Esophagus muscularis mucosa (tissue), 3 donors: ENCODE measurements around the gene DUS1L.

Experiments used
- CTCF ChIP-seq, 3 experiments: fragments of 200-600 bp in 2 of 3; fragments of 450-650 bp in 1 of 3; sonication (generic) in 2 of 3; IDR thresholded peaks; one replicate each; pipeline ENCODE4 v1.5.1; 2017 to 2019; ENCODE audit warnings: antibody characterized with exemption in 3 of 3, mild to moderate bottlenecking in 2 of 3, moderate library complexity in 1 of 3
- POLR2A ChIP-seq: fragments of 450-650 bp; IDR thresholded peaks from one replicate; pipeline ENCODE4 v1.6.1; 2017; ENCODE audit warnings: antibody characterized with exemption, moderate library complexity, mild to moderate bottlenecking, low read depth

- TF ChIP-seq CTCF (IDR thresholded peaks at IDR 0.05) = no peak
- TF ChIP-seq POLR2A = no peak
These were observed 47.2 kb downstream of the DUS1L start for GRCh38 chr17:82018152-82018988.
